ENCODE data around the gene CD2. TPM values are rescaled to one million over a fixed set of nuclear protein-coding genes. Genes with fewer than 3 reads are reported as not detected.
A peak's percentile ranks its signal among the peaks of the same experiment; 100 is the strongest.

Gene CD2
- total RNA-seq, 4 donors from 2014 or later = 5.0 to 8.7 (median 6.3) TPM; not detected in 1

DNA sequence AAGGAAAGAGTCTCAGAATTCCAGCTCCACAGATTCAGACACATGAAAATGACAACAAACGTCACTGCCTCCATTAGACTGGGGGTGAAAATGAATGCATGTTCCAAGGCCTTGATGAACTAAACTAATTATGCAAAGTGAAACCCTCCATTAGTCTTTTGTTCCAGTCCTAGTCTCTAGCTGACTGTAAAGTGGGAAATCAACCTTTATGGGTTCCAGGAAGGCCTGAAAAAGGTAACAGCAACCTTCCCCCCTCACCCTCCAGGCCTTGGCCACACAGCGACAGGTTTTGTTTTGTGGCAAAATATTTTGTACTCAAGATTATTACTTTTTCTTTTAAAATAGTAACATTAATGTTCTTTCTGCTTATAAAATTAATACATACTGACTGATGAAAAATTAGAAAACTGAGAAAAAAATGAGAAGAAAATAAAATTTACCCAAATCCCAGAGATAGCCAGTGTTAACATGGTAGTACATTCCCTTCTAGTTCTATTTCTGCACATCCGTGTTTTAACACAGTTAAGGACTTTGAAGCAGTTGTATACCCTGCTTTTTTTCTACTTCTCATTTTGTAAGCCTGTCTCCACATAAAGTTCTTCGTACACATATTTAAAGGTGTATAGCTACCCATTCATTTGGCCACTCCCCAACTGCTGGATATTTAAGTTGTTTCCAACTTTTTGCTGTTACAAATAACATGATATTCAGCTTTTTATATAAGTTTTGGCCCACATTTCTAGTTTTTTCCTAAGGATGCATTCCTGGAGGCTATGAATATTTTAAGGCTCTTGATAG lies 60.9 kb downstream of the CD2 start:
- in situ Hi-C loops (cut with MboI; ENCODE audit: low pct_ligation_motif_present in 1 of 4, low pct_unique_long_range_greater_than_20kb in 1 of 4, low sequenced_read_pairs in 3 of 4) = loop anchor here in 1 of 4 donors (10.0 kb wide), 1 partner anchor 80 kb away; no protein-coding TSS in a partner anchor
- TF ChIP-seq EP300 (IDR thresholded peaks at IDR 0.05; ENCODE audit: low read depth) (no peak), POLR2AphosphoS5 (IDR thresholded peaks at IDR 0.05) (no peak), POLR2A (IDR thresholded peaks at IDR 0.05) (no peak)
- TF ChIP-seq, protein P1, sequence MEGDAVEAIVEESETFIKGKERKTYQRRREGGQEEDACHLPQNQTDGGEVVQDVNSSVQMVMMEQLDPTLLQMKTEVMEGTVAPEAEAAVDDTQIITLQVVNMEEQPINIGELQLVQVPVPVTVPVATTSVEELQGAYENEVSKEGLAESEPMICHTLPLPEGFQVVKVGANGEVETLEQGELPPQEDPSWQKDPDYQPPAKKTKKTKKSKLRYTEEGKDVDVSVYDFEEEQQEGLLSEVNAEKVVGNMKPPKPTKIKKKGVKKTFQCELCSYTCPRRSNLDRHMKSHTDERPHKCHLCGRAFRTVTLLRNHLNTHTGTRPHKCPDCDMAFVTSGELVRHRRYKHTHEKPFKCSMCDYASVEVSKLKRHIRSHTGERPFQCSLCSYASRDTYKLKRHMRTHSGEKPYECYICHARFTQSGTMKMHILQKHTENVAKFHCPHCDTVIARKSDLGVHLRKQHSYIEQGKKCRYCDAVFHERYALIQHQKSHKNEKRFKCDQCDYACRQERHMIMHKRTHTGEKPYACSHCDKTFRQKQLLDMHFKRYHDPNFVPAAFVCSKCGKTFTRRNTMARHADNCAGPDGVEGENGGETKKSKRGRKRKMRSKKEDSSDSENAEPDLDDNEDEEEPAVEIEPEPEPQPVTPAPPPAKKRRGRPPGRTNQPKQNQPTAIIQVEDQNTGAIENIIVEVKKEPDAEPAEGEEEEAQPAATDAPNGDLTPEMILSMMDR (IDR thresholded peaks at IDR 0.05) = no peak
- Histone ChIP-seq H3K9me3 (peaks cover 0 to 3% of the 10 kb centered on the region in 2 donors), H3K4me3 (no peak overlapping the region), H3K27ac (no peak overlapping the region), H3K27me3 (no peaks in the 10 kb centered on the region), H3K36me3 (no peaks in the 10 kb centered on the region), H3K4me1 (no peaks in the 10 kb centered on the region)
- intact Hi-C loops (cut with DNase I; ENCODE audit: low total_unique reads) = no loop called here
- 73 to 83% methylated on average over 3 to 4 of the region's 4 CpGs for WGBS, 2 donors (ENCODE audit: low coverage in 1 of 2)
- no peak for DNase-seq

DNA sequence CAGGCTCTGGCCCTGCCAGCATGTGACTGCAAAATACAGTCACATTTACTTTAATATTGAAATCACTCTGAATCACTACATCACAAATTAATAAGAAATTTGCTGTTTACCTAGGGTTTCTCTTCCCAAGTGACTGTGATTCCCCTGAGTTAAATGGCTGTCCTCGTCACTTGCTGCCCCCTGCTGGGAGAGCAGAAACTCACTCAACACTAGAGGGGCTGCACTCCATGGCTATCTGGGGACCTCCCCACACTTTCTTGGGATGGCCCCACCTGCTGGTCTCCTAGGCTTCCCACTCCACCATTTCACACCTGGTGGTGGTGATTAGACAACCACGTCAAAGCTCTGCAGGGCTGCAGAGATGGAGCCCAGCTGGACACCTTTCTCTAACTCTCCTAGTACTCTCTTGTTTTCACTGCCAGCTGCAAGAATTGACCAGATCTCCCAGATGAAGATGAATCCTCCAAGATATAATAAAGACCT lies 63.4 kb downstream of the CD2 start:
- WGBS, 2 donors (ENCODE audit: low coverage in 1 of 2) = 48% methylated on average over 2 of the region's 2 CpGs; no CpG with 5 or more reads in 1 of the 2 donors
- intact Hi-C loops (cut with DNase I; ENCODE audit: low total_unique reads) = no loop called here

More for the DNA sequence above, 63.4 kb downstream of the CD2 start:
- peak; percentile 47 for DNase-seq
- H3K4me3 ChIP-seq = no peak overlapping the region
- no peaks in the 10 kb centered on the region for H3K27me3 ChIP-seq
- in situ Hi-C loops (cut with MboI; ENCODE audit: low pct_ligation_motif_present in 1 of 4, low pct_unique_long_range_greater_than_20kb in 1 of 4, low sequenced_read_pairs in 3 of 4) = loop anchor here in 1 of 4 donors (10.0 kb wide), 1 partner anchor 83 kb away; no protein-coding TSS in a partner anchor
- H3K36me3 ChIP-seq = no peaks in the 10 kb centered on the region
- TF ChIP-seq, protein P1 (IDR thresholded peaks at IDR 0.05) = peak; percentile 37 to 63 (median 52)
- no peak for TF ChIP-seq EP300 (IDR thresholded peaks at IDR 0.05; ENCODE audit: low read depth)
- no peak overlapping the region for H3K27ac ChIP-seq
- no peaks in the 10 kb centered on the region for H3K4me1 ChIP-seq
- peaks cover 0 to 2% of the 10 kb centered on the region in 2 donors for H3K9me3 ChIP-seq

Other genes with a start within 250 kb of the CD2 start
- 10 to 100 TPM in 3 of 4 donors, 1 to 10 TPM in 1; 1.8 to 48.7 (median 32.7) TPM for gene CD58, start 183.4 kb upstream of the CD2 start, total RNA-seq
- gene IGSF3, start 86.7 kb upstream of the CD2 start, total RNA-seq = 10 to 100 TPM; 36.7 to 75.8 (median 56.9) TPM
- 10 to 100 TPM; 39.6 to 98.9 (median 73.9) TPM for gene PTGFRN, start 155.5 kb downstream of the CD2 start, total RNA-seq
- 10 to 100 TPM in 1 of 4 donors, 1 to 10 TPM in 2, under 1 TPM in 1; 0.40 to 24.3 (median 4.0) TPM for gene CD101, start 247.3 kb downstream of the CD2 start, total RNA-seq

Data from transverse colon (tissue), 4 donors.